GM12892 (cell line): ENCODE data around the gene SNX27.

Experiments used
- POLR2A ChIP-seq: IDR thresholded peaks from 2 replicates; pipeline ENCODE4 v1.6.1; 2011; ENCODE audit warnings: low read depth, low read length, control low read depth
- POLR2AphosphoS5 ChIP-seq: IDR thresholded peaks from 2 replicates; pipeline ENCODE4 v1.6.1; 2011; ENCODE audit warnings: low read depth, low read length, control low read depth
- TAF1 ChIP-seq: IDR thresholded peaks from 2 replicates; pipeline ENCODE4 v1.6.1; 2011; ENCODE audit warnings: low read depth, mild to moderate bottlenecking, control low read depth, low read length, borderline replicate concordance

DNA sequence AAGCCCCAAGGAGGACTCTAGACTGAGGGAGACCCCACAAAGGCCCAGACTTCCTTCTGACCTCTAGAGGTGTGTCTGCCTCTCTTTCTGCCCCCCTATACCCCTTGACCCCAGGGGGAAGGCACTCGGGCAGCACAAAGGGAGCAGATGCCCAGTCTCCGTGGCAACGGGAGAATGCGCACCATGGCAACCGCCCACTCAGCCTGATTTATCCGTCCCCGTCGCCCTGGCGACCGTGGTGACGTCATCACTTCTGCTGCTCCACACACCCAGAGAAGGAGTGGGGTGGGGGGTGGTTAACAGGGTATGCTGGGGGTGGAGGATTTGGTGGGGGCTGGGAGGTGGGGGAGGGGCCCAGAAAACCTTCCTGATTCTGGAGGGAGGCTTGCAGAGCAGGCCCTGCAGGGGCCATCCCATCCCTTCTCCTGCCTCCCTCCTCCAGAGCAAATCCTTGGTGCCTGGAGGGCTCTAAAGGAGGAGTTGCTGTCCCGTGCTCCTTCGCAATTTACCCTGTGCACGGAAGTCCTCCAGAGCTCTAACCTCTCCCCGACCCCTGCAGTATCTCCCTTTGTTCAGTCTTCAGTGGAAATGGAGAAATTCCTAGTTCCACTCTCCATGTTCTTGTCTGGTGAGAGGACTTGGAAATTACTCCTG, 98.5 kb downstream of the SNX27 start:
- no peak for TF ChIP-seq POLR2A
- no peak for TF ChIP-seq TAF1
- no peak for TF ChIP-seq POLR2AphosphoS5
